Tibial nerve (tissue), 3 donors: ENCODE results near the gene WNT16.

Source experiments
- POLR2A ChIP-seq, 2 donors: fragments of 450-650 bp; IDR thresholded peaks; one replicate each; pipeline ENCODE4 v1.6.1; 2017; ENCODE audit warnings: antibody characterized with exemption in 2 of 2, mild to moderate bottlenecking in 2 of 2, moderate library complexity in 2 of 2
- TF ChIP-seq, protein P1 (sequence below), 5 experiments: fragments of 200-600 bp in 3 of 5; fragments of 450-650 bp in 2 of 5; sonication (generic) in 3 of 5; IDR thresholded peaks; one replicate each; pipeline ENCODE4 v1.5.1; 2016 to 2019; ENCODE audit warnings: antibody characterized with exemption in 5 of 5, mild to moderate bottlenecking in 3 of 5, moderate library complexity in 2 of 5

DNA sequence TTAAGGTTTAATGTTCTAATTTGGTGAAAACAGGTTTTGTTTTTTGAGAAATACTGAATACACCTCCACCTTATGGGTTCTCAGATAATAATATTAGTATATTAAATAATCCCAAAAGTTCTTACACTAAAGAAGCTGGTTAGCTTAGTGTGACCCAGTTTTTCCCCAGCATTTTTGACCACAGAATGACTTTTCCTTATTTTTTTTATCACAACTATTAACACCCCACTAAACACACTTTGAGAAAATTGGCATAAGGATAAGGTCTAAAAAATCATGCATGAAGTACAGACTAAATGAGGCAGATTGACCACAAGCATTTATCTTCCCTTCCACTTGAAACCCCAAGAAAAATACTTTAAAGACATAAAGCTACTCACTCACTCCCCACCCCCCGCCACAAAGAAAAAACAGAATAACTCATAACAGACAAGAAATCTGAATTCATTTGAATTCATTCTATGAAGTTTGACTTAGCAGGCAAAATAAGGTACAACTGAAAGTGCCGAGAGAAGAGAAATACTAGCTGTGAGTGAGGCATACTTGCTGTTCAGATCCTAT lies 49.7 kb upstream of the WNT16 start:
- TF ChIP-seq, protein P1, sequence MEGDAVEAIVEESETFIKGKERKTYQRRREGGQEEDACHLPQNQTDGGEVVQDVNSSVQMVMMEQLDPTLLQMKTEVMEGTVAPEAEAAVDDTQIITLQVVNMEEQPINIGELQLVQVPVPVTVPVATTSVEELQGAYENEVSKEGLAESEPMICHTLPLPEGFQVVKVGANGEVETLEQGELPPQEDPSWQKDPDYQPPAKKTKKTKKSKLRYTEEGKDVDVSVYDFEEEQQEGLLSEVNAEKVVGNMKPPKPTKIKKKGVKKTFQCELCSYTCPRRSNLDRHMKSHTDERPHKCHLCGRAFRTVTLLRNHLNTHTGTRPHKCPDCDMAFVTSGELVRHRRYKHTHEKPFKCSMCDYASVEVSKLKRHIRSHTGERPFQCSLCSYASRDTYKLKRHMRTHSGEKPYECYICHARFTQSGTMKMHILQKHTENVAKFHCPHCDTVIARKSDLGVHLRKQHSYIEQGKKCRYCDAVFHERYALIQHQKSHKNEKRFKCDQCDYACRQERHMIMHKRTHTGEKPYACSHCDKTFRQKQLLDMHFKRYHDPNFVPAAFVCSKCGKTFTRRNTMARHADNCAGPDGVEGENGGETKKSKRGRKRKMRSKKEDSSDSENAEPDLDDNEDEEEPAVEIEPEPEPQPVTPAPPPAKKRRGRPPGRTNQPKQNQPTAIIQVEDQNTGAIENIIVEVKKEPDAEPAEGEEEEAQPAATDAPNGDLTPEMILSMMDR (IDR thresholded peaks at IDR 0.05): no peak
- TF ChIP-seq POLR2A (IDR thresholded peaks at IDR 0.05): no peak
